ENCODE measurements around the gene USP24. TPM values are rescaled to one million over a fixed set of nuclear protein-coding genes. Genes with fewer than 3 reads are reported as not detected.

USP24 gene
- total RNA-seq, 4 donors from 2014 or later, result 14.9 to 66.1 (median 44.1) TPM

DNA sequence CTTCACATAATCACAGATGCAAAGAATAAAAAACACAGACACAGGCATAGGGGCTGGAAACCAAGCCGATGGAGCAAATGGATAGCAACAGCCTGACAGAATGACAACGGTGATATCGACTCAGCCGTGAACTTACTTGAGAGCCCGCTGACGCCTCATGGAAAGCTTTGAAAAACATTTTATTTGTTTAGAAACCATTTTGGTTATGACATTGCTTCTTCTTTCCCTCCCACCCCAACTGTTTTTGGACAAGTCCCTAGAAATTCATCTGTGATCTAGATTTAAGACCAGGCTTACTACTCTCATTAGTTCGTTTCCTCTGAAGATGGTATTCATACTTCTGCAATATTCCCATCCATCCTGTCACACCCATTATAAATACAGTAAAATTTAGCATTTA lies 130.9 kb downstream of the USP24 start:
- H3K9me3 ChIP-seq, result no peaks in the 10 kb centered on the region
- H3K27me3 ChIP-seq, result no peaks in the 10 kb centered on the region
- intact Hi-C loops (cut with DNase I; ENCODE audit: low total_unique reads), result no loop called here
- TF ChIP-seq, protein P1, sequence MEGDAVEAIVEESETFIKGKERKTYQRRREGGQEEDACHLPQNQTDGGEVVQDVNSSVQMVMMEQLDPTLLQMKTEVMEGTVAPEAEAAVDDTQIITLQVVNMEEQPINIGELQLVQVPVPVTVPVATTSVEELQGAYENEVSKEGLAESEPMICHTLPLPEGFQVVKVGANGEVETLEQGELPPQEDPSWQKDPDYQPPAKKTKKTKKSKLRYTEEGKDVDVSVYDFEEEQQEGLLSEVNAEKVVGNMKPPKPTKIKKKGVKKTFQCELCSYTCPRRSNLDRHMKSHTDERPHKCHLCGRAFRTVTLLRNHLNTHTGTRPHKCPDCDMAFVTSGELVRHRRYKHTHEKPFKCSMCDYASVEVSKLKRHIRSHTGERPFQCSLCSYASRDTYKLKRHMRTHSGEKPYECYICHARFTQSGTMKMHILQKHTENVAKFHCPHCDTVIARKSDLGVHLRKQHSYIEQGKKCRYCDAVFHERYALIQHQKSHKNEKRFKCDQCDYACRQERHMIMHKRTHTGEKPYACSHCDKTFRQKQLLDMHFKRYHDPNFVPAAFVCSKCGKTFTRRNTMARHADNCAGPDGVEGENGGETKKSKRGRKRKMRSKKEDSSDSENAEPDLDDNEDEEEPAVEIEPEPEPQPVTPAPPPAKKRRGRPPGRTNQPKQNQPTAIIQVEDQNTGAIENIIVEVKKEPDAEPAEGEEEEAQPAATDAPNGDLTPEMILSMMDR (IDR thresholded peaks at IDR 0.05), result no peak
- TF ChIP-seq POLR2A (IDR thresholded peaks at IDR 0.05), result no peak
- no peak for DNase-seq
- H3K4me1 ChIP-seq, result no peaks in the 10 kb centered on the region
- H3K4me3 ChIP-seq, result no peak overlapping the region
- H3K36me3 ChIP-seq, result no peaks in the 10 kb centered on the region
- no peak overlapping the region for H3K27ac ChIP-seq

GRCh38 chr1:55081905-55082296 lies 133.3 kb downstream of the USP24 start:
- Histone ChIP-seq H3K4me1 (no peaks in the 10 kb centered on the region), H3K4me3 (no peak overlapping the region), H3K9me3 (no peaks in the 10 kb centered on the region), H3K27ac (peak overlapping the region; percentile 3 to 20), H3K36me3 (no peaks in the 10 kb centered on the region), H3K27me3 (no peaks in the 10 kb centered on the region)
- intact Hi-C loops (cut with DNase I; ENCODE audit: low total_unique reads), result no loop called here
- TF ChIP-seq, protein P1 (IDR thresholded peaks at IDR 0.05), result no peak
- TF ChIP-seq POLR2A (IDR thresholded peaks at IDR 0.05), result no peak
- DNase-seq, result no peak

DNA sequence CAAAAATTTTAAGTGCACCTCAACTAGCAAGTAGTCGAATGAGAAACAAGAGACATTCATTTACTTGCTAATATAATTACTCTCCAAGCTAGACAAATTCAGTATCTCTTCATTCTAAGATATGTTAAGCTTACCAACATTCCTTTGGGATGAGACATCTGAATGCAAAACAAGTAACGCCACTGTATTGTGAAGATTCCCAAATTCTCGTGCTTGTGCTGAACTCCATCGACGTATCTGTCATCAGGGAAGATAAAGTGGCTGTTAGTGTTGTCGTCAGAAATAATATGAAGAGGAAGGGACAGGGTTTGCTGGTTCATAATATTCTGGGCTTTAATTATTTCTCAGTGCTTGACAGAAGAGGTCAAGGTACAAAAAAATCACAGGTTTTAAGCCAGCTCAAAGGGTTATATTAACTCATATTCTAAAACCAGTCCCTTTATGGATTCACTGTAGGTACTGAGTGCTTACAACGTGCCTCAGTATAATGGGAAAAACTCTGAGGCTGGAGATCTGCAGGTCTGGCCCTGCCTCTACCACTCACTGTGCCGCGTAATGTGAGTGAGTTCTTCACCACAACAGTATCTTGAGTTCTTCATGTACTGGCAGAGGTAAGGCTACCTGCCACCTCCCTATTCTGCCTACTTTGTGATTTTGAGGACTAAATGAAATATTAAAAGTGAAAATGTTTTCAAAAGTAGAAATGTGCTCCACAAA lies 133.8 kb downstream of the USP24 start:
- H3K4me1 ChIP-seq, result no peaks in the 10 kb centered on the region
- TF ChIP-seq POLR2A (IDR thresholded peaks at IDR 0.05), result no peak
- TF ChIP-seq, protein P1 (IDR thresholded peaks at IDR 0.05), result no peak
- H3K36me3 ChIP-seq, result no peaks in the 10 kb centered on the region
- no peaks in the 10 kb centered on the region for H3K9me3 ChIP-seq
- H3K27ac ChIP-seq, result peak overlapping the region; percentile 3 to 20
- intact Hi-C loops (cut with DNase I; ENCODE audit: low total_unique reads), result no loop called here
- no peaks in the 10 kb centered on the region for H3K27me3 ChIP-seq
- H3K4me3 ChIP-seq, result no peak overlapping the region
- DNase-seq, result no peak

GRCh38 chr1:55079651-55080050 lies 135.5 kb downstream of the USP24 start:
- H3K36me3 ChIP-seq, result no peaks in the 10 kb centered on the region
- no peak for DNase-seq
- no peak overlapping the region for H3K4me3 ChIP-seq
- no peaks in the 10 kb centered on the region for H3K27me3 ChIP-seq
- no peaks in the 10 kb centered on the region for H3K9me3 ChIP-seq
- no peak overlapping the region for H3K27ac ChIP-seq
- intact Hi-C loops (cut with DNase I; ENCODE audit: low total_unique reads), result no loop called here
- no peak for TF ChIP-seq POLR2A (IDR thresholded peaks at IDR 0.05)
- TF ChIP-seq, protein P1 (IDR thresholded peaks at IDR 0.05), result no peak
- no peaks in the 10 kb centered on the region for H3K4me1 ChIP-seq

DNA sequence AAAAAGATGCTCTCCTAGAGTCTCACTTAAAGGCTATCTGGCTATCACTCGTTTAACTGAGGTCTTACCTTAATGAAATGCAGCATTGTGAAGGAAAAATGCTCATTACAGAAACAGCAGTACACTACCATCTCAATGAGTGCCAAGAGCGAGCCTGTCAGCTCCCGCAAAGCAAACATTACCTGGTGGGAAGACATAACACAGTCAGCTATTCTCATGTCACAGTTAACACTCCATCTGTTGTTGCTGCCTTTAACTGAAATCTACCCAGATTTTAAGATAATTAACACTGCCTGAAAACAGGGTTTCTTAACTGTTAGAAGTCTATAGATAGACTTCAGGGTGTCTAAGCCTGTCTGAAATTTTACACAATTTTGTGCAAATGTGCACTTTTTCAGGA lies 136.7 kb downstream of the USP24 start:
- Histone ChIP-seq H3K9me3 (no peaks in the 10 kb centered on the region), H3K27me3 (no peaks in the 10 kb centered on the region), H3K27ac (no peak overlapping the region), H3K4me1 (no peaks in the 10 kb centered on the region), H3K4me3 (no peak overlapping the region), H3K36me3 (no peaks in the 10 kb centered on the region)
- no peak for DNase-seq
- no peak for TF ChIP-seq POLR2A (IDR thresholded peaks at IDR 0.05)
- TF ChIP-seq, protein P1 (IDR thresholded peaks at IDR 0.05), result no peak
- intact Hi-C loops (cut with DNase I; ENCODE audit: low total_unique reads), result no loop called here

Data from uterus (tissue), 4 donors.